Naive thymus-derived CD4-positive, alpha-beta T cell (primary cell): ENCODE measurements around the gene SEC24A. TPM values are rescaled to one million over a fixed set of nuclear protein-coding genes. Genes with fewer than 3 reads are reported as not detected.
"Not testable (repeated sequence)": the region's sequence is repeated elsewhere in the genome, so short reads cannot be mapped to it uniquely, and the experiment has no call there.

Source experiments
- ATAC-seq: fragments of 150-1000 bp; cut with Tn5 transposase; 2 replicates; pipeline ENCODE4 v1.10.0; 2021; ENCODE audit warnings: mild to moderate bottlenecking, moderate library complexity
- CTCF ChIA-PET: fragments of 350-600 bp; sonication (Branson Sonifier 250); formaldehyde crosslinking; loops from one replicate; lab custom pipeline; 2021; ENCODE audit warnings: antibody characterized with exemption; lab: Charles Lee
- POLR2A ChIA-PET: fragments of 350-600 bp; sonication (Branson Sonifier 250); formaldehyde crosslinking; loops from one replicate; lab custom pipeline; 2021; ENCODE audit warnings: antibody characterized with exemption, inconsistent platforms; lab: Charles Lee
- DNase-seq, 9 donors: peaks; one replicate each; pipeline versions ENCODE4 v3.0.0 to v3.0.0-alpha.2; 2020 to 2022; ENCODE audit warnings: mixed read lengths in 1 of 9
- H3K27ac ChIP-seq: one replicate; pipeline ENCODE4 v1.7.0; 2013; ENCODE audit warnings: mild to moderate bottlenecking, low read depth, low read length, moderate library complexity
- H3K27me3 ChIP-seq, 2 donors: one replicate each; pipeline ENCODE4 v1.7.0; 2013; ENCODE audit warnings: low read length in 2 of 2, mild to moderate bottlenecking in 2 of 2, moderate library complexity in 2 of 2; ENCODE audit not compliant: control insufficient read depth in 2 of 2, insufficient read depth in 2 of 2
- H3K36me3 ChIP-seq, 3 experiments: 1 replicate in 2 of 3; 2 replicates in 1 of 3; pipeline ENCODE4 v1.7.0; 2013; ENCODE audit warnings: low read length in 3 of 3, mild to moderate bottlenecking in 3 of 3, moderate library complexity in 1 of 3; ENCODE audit not compliant: insufficient read depth in 3 of 3, control insufficient read depth in 2 of 3
- H3K4me1 ChIP-seq, 2 donors: one replicate each; pipeline ENCODE4 v1.7.0; 2013; ENCODE audit warnings: low read length in 2 of 2, mild to moderate bottlenecking in 2 of 2, moderate library complexity in 1 of 2; ENCODE audit not compliant: control insufficient read depth in 2 of 2, insufficient read depth in 2 of 2
- H3K4me3 ChIP-seq: 2 replicates; pipeline ENCODE4 v1.7.0; 2013; ENCODE audit warnings: mild to moderate bottlenecking, low read length
- H3K9me3 ChIP-seq, 3 experiments: 1 replicate in 2 of 3; 2 replicates in 1 of 3; pipeline ENCODE4 v1.7.0; 2013; ENCODE audit warnings: low read length in 3 of 3; ENCODE audit not compliant: control insufficient read depth in 2 of 3
- H3K27ac Mint-ChIP-seq, 9 donors: one replicate each; pipeline ENCODE4 v1.8.0; 2020 to 2022; ENCODE audit warnings: mixed read lengths in 9 of 9, mild to moderate bottlenecking in 8 of 9, moderate library complexity in 5 of 9, inconsistent platforms in 2 of 9
- H3K27me3 Mint-ChIP-seq, 5 donors: one replicate each; pipeline ENCODE4 v1.8.0; 2021 to 2022; ENCODE audit warnings: mixed read lengths in 5 of 5, mild to moderate bottlenecking in 1 of 5
- H3K36me3 Mint-ChIP-seq, 5 donors: one replicate each; pipeline ENCODE4 v1.8.0; 2020 to 2022; ENCODE audit warnings: mixed read lengths in 5 of 5, mild to moderate bottlenecking in 3 of 5, inconsistent platforms in 1 of 5
- H3K4me1 Mint-ChIP-seq, 7 donors: one replicate each; pipeline ENCODE4 v1.8.0; 2020 to 2022; ENCODE audit warnings: mixed read lengths in 7 of 7, mild to moderate bottlenecking in 3 of 7, inconsistent platforms in 1 of 7
- H3K4me3 Mint-ChIP-seq, 10 donors: one replicate each; pipeline ENCODE4 v1.8.0; 2020 to 2022; ENCODE audit warnings: mild to moderate bottlenecking in 10 of 10, mixed read lengths in 10 of 10, moderate library complexity in 6 of 10, inconsistent platforms in 2 of 10
- H3K9me3 Mint-ChIP-seq, 11 donors: one replicate each; pipeline ENCODE4 v1.8.0; 2020 to 2022; ENCODE audit warnings: mixed read lengths in 11 of 11, mild to moderate bottlenecking in 4 of 11, inconsistent platforms in 1 of 11, moderate library complexity in 1 of 11
- intact Hi-C, 2 donors: fragments of 100-400 bp; cut with micrococcal nuclease; formaldehyde crosslinking; loops; one replicate each; pipeline ENCODE4 v1.15.1; 2023
- polyA plus RNA-seq, 2 donors: library from polyadenylated mRNA; unstranded; fragments of 300-500 nt; fragmentation: Illumina TruSeq; gene quantifications; one replicate each; pipeline ENCODE4 v1.2.3, GENCODE V29; 2021
- total RNA-seq, 6 experiments: library from RNA in 5 of 6; stranded (reverse) in 5 of 6; gene quantifications; 1 replicate in 5 of 6; 2 replicates in 1 of 6; pipeline ENCODE4 v1.2.3 and lab custom pipeline; 2021 to 2026

SEC24A gene
- total and polyA plus RNA-seq, 7 experiments from 2014 or later: 5.6 to 30.9 (median 15.2) TPM

- no peaks in the 10 kb centered on the region for H3K27me3 ChIP-seq
- no peak overlapping the region for H3K4me3 ChIP-seq
- no peaks in the 10 kb centered on the region for H3K4me1 ChIP-seq
- H3K9me3 ChIP-seq: no peaks in the 10 kb centered on the region
- H3K27ac ChIP-seq: no peak overlapping the region
- Mint-ChIP-seq H3K27ac (peak overlapping the region in 1 of 9 donors; percentile 12), H3K9me3 (no peaks in the 10 kb centered on the region), H3K27me3 (no peaks in the 10 kb centered on the region), H3K4me3 (no peak overlapping the region), H3K4me1 (peaks cover 10 to 26% (median 21%) of the 10 kb centered on the region in 7 donors), H3K36me3 (peaks cover 0 to 14% (median 4%) of the 10 kb centered on the region in 5 donors)
- ChIA-PET CTCF (no interaction called here), POLR2A (interaction anchor here (0.6 to 2.3 kb wide), 3 partner anchors 9 to 24 kb away, joined by 3 to 7 read pairs (median 3); partner anchors contain the start of gene SEC24A)
- no peak for DNase-seq
- ATAC-seq: no peak
- peaks cover 0 to 15% (median 0%) of the 10 kb centered on the region in 3 experiments for H3K36me3 ChIP-seq
- intact Hi-C loops: no loop called here
Measured at GRCh38 chr5:134656690-134657089, 8.1 kb downstream of the SEC24A start.

GRCh38 chr5:134659456-134659855 lies 10.9 kb downstream of the SEC24A start:
- CTCF ChIA-PET: no interaction called here
- POLR2A ChIA-PET: interaction anchor here (0.5 to 0.9 kb wide), 2 partner anchors 26 to 87 kb away, joined by 3 read pairs; no protein-coding TSS in a partner anchor
- no peak for DNase-seq

GRCh38 chr5:134659922-134660321 lies 11.3 kb downstream of the SEC24A start:
- Mint-ChIP-seq H3K4me3 (no peak overlapping the region), H3K4me1 (peaks cover 8 to 34% (median 24%) of the 10 kb centered on the region in 7 donors), H3K27ac (no peak overlapping the region), H3K9me3 (no peaks in the 10 kb centered on the region), H3K27me3 (no peaks in the 10 kb centered on the region), H3K36me3 (peaks cover 0 to 19% (median 14%) of the 10 kb centered on the region in 5 donors)
- intact Hi-C loops: loop anchor here in 1 of 2 donors (10.0 kb wide), 1 partner anchor 355 kb away; no protein-coding TSS in a partner anchor
- ChIA-PET POLR2A (interaction anchor here (0.9 to 1.4 kb wide), 2 partner anchors 26 to 136 kb away, joined by 3 read pairs; no protein-coding TSS in a partner anchor), CTCF (no interaction called here)
- H3K4me3 ChIP-seq: no peak overlapping the region
- no peaks in the 10 kb centered on the region for H3K9me3 ChIP-seq
- DNase-seq: no peak
- H3K27ac ChIP-seq: no peak overlapping the region
- no peaks in the 10 kb centered on the region for H3K27me3 ChIP-seq
- ATAC-seq: no peak
- no peaks in the 10 kb centered on the region for H3K4me1 ChIP-seq
- peaks cover 0 to 30% (median 5%) of the 10 kb centered on the region in 3 experiments for H3K36me3 ChIP-seq

More at GRCh38 chr5:134659456-134659855, 10.9 kb downstream of the SEC24A start:
- Histone ChIP-seq H3K4me1 (no peaks in the 10 kb centered on the region), H3K36me3 (peaks cover 0 to 30% (median 5%) of the 10 kb centered on the region in 3 experiments), H3K27me3 (no peaks in the 10 kb centered on the region), H3K27ac (no peak overlapping the region), H3K9me3 (no peaks in the 10 kb centered on the region), H3K4me3 (no peak overlapping the region)
- H3K27ac Mint-ChIP-seq: no peak overlapping the region
- intact Hi-C loops: no loop called here
- no peaks in the 10 kb centered on the region for H3K9me3 Mint-ChIP-seq
- H3K36me3 Mint-ChIP-seq: peaks cover 0 to 19% (median 14%) of the 10 kb centered on the region in 5 donors
- peaks cover 8 to 34% (median 26%) of the 10 kb centered on the region in 7 donors for H3K4me1 Mint-ChIP-seq
- no peaks in the 10 kb centered on the region for H3K27me3 Mint-ChIP-seq
- ATAC-seq: no peak
- H3K4me3 Mint-ChIP-seq: no peak overlapping the region

GRCh38 chr5:134662971-134663370 lies 14.4 kb downstream of the SEC24A start:
- ATAC-seq (no peak), DNase-seq (no peak)
- Histone ChIP-seq H3K4me3 (no peak overlapping the region), H3K36me3 (peaks cover 0 to 40% (median 5%) of the 10 kb centered on the region in 3 experiments), H3K4me1 (no peaks in the 10 kb centered on the region), H3K27me3 (no peaks in the 10 kb centered on the region), H3K27ac (no peak overlapping the region), H3K9me3 (no peaks in the 10 kb centered on the region)
- Mint-ChIP-seq H3K4me1 (peaks cover 4 to 26% (median 19%) of the 10 kb centered on the region in 7 donors), H3K36me3 (peaks cover 0 to 19% (median 14%) of the 10 kb centered on the region in 5 donors), H3K27me3 (no peaks in the 10 kb centered on the region), H3K4me3 (no peak overlapping the region), H3K9me3 (no peaks in the 10 kb centered on the region), H3K27ac (no peak overlapping the region)
- intact Hi-C loops: loop anchor here in 1 of 2 donors (10.0 kb wide), 1 partner anchor 358 kb away; no protein-coding TSS in a partner anchor
- POLR2A ChIA-PET: interaction anchor here (1.2 kb wide), 1 partner anchor 15 kb away, joined by 3 read pairs; the partner anchor contains the start of gene SEC24A
- CTCF ChIA-PET: no interaction called here

- Histone ChIP-seq H3K27me3 (no peaks in the 10 kb centered on the region), H3K4me1 (no peaks in the 10 kb centered on the region), H3K4me3 (no peak overlapping the region), H3K27ac (no peak overlapping the region), H3K36me3 (peaks cover 0 to 41% (median 5%) of the 10 kb centered on the region in 3 experiments), H3K9me3 (no peaks in the 10 kb centered on the region)
- peaks cover 0 to 19% (median 14%) of the 10 kb centered on the region in 7 donors for H3K4me1 Mint-ChIP-seq
- ChIA-PET POLR2A (no interaction called here), CTCF (interaction anchor here (0.6 kb wide), 1 partner anchor 376 kb away, joined by 4 read pairs; no protein-coding TSS in a partner anchor)
- no peak overlapping the region for H3K27ac Mint-ChIP-seq
- intact Hi-C loops: loop anchor here in 1 of 2 donors (10.0 kb wide), 1 partner anchor 360 kb away; no protein-coding TSS in a partner anchor
- H3K27me3 Mint-ChIP-seq: no peaks in the 10 kb centered on the region
- H3K4me3 Mint-ChIP-seq: no peak overlapping the region
- ATAC-seq (no peak), DNase-seq (no peak)
- peaks cover 0 to 19% (median 14%) of the 10 kb centered on the region in 5 donors for H3K36me3 Mint-ChIP-seq
- no peaks in the 10 kb centered on the region for H3K9me3 Mint-ChIP-seq
Measured at GRCh38 chr5:134664448-134664847, 15.9 kb downstream of the SEC24A start.

- H3K4me3 Mint-ChIP-seq, H3K27me3 Mint-ChIP-seq, H3K4me3 ChIP-seq, intact Hi-C loops, H3K27ac Mint-ChIP-seq, H3K9me3 ChIP-seq, H3K9me3 Mint-ChIP-seq, H3K27ac ChIP-seq, POLR2A ChIA-PET, H3K4me1 ChIP-seq, ATAC-seq, CTCF ChIA-PET, H3K4me1 Mint-ChIP-seq, DNase-seq, H3K27me3 ChIP-seq: not testable (repeated sequence)
- peaks cover 5 to 57% (median 7%) of the 10 kb centered on the region in 3 experiments for H3K36me3 ChIP-seq
- peaks cover 0 to 13% (median 1%) of the 10 kb centered on the region in 5 donors for H3K36me3 Mint-ChIP-seq
Measured at GRCh38 chr5:134673546-134673945, 25.0 kb downstream of the SEC24A start.
